ENCODE measurements around the gene IL1RAPL1.

The IL1RAPL1 gene

DNA sequence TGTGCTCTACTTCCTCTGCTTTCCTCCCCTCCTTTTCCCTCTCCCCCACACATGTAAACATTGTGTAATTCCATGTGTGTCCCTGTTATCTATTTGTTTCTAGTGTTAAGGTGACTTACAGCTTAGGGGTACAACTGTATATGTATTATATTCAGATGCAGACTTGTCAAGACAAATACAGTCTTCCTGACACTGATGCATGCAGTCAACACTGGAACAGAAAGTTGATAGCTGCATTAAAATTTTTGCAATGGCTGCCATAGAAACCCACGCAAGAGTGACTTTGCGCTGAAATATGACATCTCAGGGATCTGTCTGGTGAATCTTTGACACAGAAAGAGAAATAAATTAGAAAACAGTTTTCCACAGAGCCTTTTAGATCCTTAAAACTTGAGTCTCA, 656.7 kb downstream of the IL1RAPL1 start:
- no peaks in the 10 kb centered on the region for H3K9me2 ChIP-seq (replicated peaks; ENCODE audit: low read depth, low read length)
- no peak overlapping the region for H3K4me2 ChIP-seq (ENCODE audit: low read depth, low read length, poor library complexity, severe bottlenecking)
- H3F3A ChIP-seq (ENCODE audit: low read depth), result no peaks in the 10 kb centered on the region
- H3K79me2 ChIP-seq (ENCODE audit: insufficient read depth, low read length), result no peaks in the 10 kb centered on the region
- no peak overlapping the region for H2AFZ ChIP-seq (ENCODE audit: low read length)
- no peaks in the 10 kb centered on the region for H3K4me1 ChIP-seq (ENCODE audit: insufficient read depth, low read length, poor library complexity, severe bottlenecking)
- no peaks in the 10 kb centered on the region for H3K9me3 ChIP-seq (ENCODE audit: insufficient read depth, low read depth, low read length)
- H3K36me3 ChIP-seq (ENCODE audit: insufficient read depth, low read length), result no peaks in the 10 kb centered on the region
- TF ChIP-seq, protein P1, sequence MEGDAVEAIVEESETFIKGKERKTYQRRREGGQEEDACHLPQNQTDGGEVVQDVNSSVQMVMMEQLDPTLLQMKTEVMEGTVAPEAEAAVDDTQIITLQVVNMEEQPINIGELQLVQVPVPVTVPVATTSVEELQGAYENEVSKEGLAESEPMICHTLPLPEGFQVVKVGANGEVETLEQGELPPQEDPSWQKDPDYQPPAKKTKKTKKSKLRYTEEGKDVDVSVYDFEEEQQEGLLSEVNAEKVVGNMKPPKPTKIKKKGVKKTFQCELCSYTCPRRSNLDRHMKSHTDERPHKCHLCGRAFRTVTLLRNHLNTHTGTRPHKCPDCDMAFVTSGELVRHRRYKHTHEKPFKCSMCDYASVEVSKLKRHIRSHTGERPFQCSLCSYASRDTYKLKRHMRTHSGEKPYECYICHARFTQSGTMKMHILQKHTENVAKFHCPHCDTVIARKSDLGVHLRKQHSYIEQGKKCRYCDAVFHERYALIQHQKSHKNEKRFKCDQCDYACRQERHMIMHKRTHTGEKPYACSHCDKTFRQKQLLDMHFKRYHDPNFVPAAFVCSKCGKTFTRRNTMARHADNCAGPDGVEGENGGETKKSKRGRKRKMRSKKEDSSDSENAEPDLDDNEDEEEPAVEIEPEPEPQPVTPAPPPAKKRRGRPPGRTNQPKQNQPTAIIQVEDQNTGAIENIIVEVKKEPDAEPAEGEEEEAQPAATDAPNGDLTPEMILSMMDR (conservative IDR thresholded peaks at IDR 0.05; ENCODE audit: low read length), result no peak
- no peak for TF ChIP-seq EZH2phosphoT487 (IDR thresholded peaks at IDR 0.05; ENCODE audit: borderline replicate concordance)
- H3K9ac ChIP-seq (ENCODE audit: low read depth, low read length, poor library complexity, severe bottlenecking), result no peak overlapping the region
- H3K4me3 ChIP-seq (ENCODE audit: low read length, poor library complexity, severe bottlenecking), result no peak overlapping the region
- no peaks in the 10 kb centered on the region for H3K27me3 ChIP-seq (ENCODE audit: insufficient read depth, low read length, poor library complexity, severe bottlenecking)
- no peaks in the 10 kb centered on the region for H4K20me1 ChIP-seq (ENCODE audit: insufficient read depth, low read length, poor library complexity, severe bottlenecking)

DNA sequence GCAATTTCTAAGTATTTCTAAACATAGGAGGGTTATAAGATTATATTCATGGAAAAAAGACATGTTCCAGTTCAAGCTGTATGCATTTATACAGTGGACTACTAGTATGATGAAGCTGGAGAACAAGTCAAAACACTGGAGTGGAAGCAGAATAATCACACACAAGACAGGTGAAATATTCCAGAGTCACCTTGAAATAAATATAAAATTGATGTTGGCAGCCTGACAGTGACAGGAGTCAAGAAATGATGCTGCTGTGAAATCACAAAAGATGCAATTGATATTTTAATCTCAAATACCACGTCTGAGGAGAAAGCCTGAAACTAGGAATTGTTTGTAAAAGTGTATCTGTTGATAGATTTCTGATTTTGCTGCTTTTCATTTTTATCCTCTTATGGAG, 667.3 kb downstream of the IL1RAPL1 start:
- Histone ChIP-seq H3K9ac (ENCODE audit: low read depth, low read length, poor library complexity, severe bottlenecking) (no peak overlapping the region), H3K9me2 (replicated peaks; ENCODE audit: low read depth, low read length) (no peaks in the 10 kb centered on the region), H3K4me2 (ENCODE audit: low read depth, low read length, poor library complexity, severe bottlenecking) (no peak overlapping the region), H4K20me1 (ENCODE audit: insufficient read depth, low read length, poor library complexity, severe bottlenecking) (no peaks in the 10 kb centered on the region), H3K9me3 (ENCODE audit: insufficient read depth, low read depth, low read length) (no peaks in the 10 kb centered on the region), H3K4me3 (ENCODE audit: low read length, poor library complexity, severe bottlenecking) (no peak overlapping the region), H3F3A (ENCODE audit: low read depth) (no peaks in the 10 kb centered on the region), H2AFZ (ENCODE audit: low read length) (no peak overlapping the region), H3K4me1 (ENCODE audit: insufficient read depth, low read length, poor library complexity, severe bottlenecking) (no peaks in the 10 kb centered on the region), H3K36me3 (ENCODE audit: insufficient read depth, low read length) (no peaks in the 10 kb centered on the region), H3K27me3 (ENCODE audit: insufficient read depth, low read length, poor library complexity, severe bottlenecking) (no peaks in the 10 kb centered on the region), H3K79me2 (ENCODE audit: insufficient read depth, low read length) (no peaks in the 10 kb centered on the region)
- TF ChIP-seq, protein P1 (conservative IDR thresholded peaks at IDR 0.05; ENCODE audit: low read length), result no peak
- TF ChIP-seq EZH2phosphoT487 (IDR thresholded peaks at IDR 0.05; ENCODE audit: borderline replicate concordance), result no peak

DNA sequence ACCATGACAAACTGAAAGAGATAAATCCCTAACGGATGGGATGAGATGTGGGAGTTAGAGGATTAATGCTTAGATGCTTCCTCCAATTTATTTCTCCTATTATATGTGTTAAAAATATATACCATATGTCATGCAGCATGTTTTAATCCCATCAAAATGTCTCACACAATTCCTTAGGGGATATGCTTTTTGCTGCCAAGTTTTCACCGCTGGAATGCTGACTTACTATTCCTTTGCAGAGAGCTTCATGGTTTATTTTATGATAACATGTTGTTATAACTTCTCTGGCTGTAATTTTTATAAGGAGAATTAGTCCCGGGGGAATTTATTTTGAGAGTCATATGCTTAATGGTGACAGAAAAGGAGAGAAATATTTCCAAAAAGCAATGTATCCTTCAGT, 670.3 kb downstream of the IL1RAPL1 start:
- no peaks in the 10 kb centered on the region for H3K4me1 ChIP-seq (ENCODE audit: insufficient read depth, low read length, poor library complexity, severe bottlenecking)
- TF ChIP-seq, protein P1 (conservative IDR thresholded peaks at IDR 0.05; ENCODE audit: low read length), result no peak
- no peak for TF ChIP-seq EZH2phosphoT487 (IDR thresholded peaks at IDR 0.05; ENCODE audit: borderline replicate concordance)
- no peaks in the 10 kb centered on the region for H4K20me1 ChIP-seq (ENCODE audit: insufficient read depth, low read length, poor library complexity, severe bottlenecking)
- no peaks in the 10 kb centered on the region for H3K27me3 ChIP-seq (ENCODE audit: insufficient read depth, low read length, poor library complexity, severe bottlenecking)
- H3K9me2 ChIP-seq (replicated peaks; ENCODE audit: low read depth, low read length), result no peaks in the 10 kb centered on the region
- H3K4me3 ChIP-seq (ENCODE audit: low read length, poor library complexity, severe bottlenecking), result no peak overlapping the region
- no peaks in the 10 kb centered on the region for H3F3A ChIP-seq (ENCODE audit: low read depth)
- no peaks in the 10 kb centered on the region for H3K79me2 ChIP-seq (ENCODE audit: insufficient read depth, low read length)
- no peak overlapping the region for H3K9ac ChIP-seq (ENCODE audit: low read depth, low read length, poor library complexity, severe bottlenecking)
- H3K4me2 ChIP-seq (ENCODE audit: low read depth, low read length, poor library complexity, severe bottlenecking), result no peak overlapping the region
- no peaks in the 10 kb centered on the region for H3K36me3 ChIP-seq (ENCODE audit: insufficient read depth, low read length)
- H3K9me3 ChIP-seq (ENCODE audit: insufficient read depth, low read depth, low read length), result no peaks in the 10 kb centered on the region
- no peak overlapping the region for H2AFZ ChIP-seq (ENCODE audit: low read length)
